Measurements from ENCODE around the gene RALGAPA2.
"Not testable (repeated sequence)": the region's sequence is repeated elsewhere in the genome, so short reads cannot be mapped to it uniquely, and the experiment has no call there.

RALGAPA2 gene

GRCh38 chr20:20366876-20367574, 345.4 kb downstream of the RALGAPA2 start:
- no peak for DNase-seq (ENCODE audit: low read depth)

DNA sequence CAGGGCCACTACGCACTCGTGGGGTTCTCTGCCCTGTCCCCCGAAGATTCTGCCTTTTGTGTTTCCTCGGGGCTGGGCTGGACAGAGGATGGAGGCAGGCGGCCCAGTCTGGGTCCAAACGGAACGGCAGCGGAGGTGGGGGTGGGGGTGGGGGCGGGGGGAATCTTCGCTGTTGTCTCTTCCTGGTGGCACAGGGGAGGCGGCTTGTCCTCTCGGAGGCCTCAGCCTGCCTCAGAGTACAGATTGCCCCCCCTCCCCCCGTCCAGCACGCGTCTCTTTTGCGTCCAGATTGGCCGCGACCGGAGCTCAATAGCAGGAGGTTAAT, 345.9 kb downstream of the RALGAPA2 start:
- no peak for DNase-seq (ENCODE audit: low read depth)

DNA sequence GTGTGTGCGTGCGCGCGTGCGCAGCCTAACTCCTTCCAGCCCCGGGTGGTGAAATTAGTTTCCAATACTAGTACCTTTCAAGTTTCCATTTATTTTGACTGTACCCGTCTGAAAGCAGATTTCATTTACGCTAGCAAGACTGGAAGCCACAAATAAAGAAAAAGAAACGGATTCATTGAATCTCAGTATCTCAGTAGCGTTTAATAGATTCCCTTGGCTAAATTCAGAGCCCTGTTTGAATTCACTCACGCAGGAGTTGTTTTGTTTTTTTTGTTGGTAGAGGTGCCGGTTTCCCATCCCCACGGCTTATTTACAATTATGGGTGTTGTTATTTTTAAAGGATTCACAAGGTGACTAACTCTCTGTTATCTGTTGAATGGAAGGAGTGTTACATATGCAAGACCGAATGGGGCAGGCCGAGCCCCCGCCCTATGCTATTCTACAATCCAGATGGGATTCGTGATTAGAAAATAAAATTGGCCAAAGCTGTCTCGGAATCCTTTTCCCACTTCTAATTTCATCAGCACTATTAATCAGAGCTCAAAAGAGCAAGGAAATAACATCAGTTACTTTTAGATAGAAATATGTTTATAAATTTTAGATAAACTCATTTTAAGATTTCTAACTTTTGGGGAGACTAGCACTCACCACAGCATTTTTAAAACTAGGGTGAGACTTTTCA, 346.8 kb downstream of the RALGAPA2 start:
- no peak for DNase-seq (ENCODE audit: low read depth)

GRCh38 chr20:20364593-20365479, 347.6 kb downstream of the RALGAPA2 start:
- no peak for DNase-seq (ENCODE audit: low read depth)

DNA sequence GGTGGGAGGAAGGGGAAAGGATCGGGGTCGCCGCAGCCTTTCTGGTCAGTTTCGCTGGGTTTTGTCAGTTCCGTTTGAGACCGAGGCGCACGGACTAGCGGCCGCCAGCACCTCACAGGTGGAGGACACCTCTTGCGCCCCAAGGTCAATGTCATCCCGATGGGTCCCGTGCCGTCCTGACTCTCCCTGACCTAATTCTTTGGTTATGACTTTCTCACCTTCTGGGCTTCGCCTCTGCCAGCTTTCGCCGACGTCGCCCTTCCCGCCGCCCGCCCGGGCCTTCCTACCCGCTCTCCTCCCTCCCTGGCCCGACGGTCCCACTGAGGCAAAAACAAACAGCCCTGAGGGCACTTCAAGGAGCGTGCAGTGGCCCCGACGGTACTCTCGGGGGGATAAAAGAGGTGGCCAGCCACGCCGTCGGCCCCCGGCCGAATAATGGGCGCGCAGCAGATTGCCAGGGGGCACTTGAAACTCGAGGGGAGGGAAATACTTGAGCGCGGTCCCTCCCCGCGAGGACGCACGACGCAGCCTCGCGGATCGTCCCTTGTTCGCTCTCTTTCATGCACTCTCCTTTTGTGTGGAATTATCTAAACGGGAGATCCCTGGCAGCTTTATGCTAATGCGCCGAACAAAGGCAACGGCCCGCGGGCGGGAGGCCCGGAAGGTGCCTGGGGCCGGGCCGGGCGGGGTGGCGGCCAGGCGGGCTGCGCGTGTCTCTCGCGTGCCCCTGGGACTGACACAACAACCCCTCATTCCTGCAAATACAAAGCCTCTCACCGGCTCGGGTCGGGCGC, 348.4 kb downstream of the RALGAPA2 start:
- no peak for DNase-seq (ENCODE audit: low read depth)

- DNase-seq (ENCODE audit: low read depth) = no peak
These were observed 349.0 kb downstream of the RALGAPA2 start for GRCh38 chr20:20363434-20363798.

GRCh38 chr20:20362774-20363433, 349.5 kb downstream of the RALGAPA2 start:
- DNase-seq (ENCODE audit: low read depth) = no peak

DNA sequence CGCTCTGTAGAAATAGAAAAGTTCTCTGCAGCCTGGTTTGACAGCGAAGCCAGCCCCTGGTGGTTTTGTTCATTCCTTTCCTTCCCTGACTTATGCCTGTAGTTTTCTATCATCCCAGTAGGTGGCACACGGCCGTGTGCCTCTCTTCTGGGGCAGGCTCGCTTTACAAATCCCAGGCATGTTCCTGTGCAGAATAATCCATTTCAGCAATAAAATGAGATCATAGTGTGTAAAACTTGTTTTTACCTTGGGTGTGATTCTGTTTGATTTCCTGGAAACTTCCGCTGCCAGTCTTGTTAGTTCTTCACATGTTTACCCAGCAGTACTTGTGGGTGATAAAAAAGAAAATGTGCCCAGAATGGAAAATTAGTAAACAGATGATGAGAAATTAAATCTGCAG, 352.0 kb downstream of the RALGAPA2 start:
- DNase-seq (ENCODE audit: low read depth) = no peak

DNA sequence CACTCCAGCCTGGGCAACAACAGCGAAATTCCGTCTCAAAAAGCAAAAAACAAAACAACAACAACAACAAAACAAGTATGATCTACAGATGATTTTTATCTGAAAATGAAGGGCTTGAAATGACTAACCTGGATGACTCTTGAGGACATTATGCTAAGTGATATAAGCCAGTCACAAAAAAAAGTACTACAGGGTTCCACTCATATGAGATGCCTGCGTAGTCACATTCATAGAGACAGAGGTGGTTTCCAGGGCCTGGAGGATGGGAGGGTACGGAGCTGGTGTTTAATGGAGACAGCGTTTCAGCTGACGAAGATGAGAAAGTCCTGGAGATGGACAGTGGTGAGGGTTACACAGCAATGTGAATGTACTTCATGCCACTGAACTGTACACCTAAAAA, 352.8 kb downstream of the RALGAPA2 start:
- DNase-seq (ENCODE audit: low read depth) = no peak

DNA sequence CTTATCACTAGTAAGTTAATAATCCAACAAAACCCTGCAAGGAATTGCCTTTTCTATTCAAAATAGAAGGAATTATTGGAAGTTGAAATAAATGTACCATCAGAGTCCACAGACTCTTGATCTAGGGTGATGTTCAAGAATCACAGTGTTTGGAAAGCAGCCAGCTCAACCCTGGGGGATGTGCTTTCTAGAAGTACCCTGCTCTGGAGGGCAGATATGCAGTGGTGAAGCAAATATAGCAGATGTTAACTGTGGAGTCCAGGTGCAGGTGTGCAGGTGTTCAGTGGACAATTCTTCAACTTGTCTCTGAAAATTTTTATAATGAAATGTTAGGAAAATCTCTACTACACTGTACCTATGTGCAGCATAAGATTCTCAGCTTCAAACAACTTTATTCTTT, 353.6 kb downstream of the RALGAPA2 start:
- no peak for DNase-seq (ENCODE audit: low read depth)

DNA sequence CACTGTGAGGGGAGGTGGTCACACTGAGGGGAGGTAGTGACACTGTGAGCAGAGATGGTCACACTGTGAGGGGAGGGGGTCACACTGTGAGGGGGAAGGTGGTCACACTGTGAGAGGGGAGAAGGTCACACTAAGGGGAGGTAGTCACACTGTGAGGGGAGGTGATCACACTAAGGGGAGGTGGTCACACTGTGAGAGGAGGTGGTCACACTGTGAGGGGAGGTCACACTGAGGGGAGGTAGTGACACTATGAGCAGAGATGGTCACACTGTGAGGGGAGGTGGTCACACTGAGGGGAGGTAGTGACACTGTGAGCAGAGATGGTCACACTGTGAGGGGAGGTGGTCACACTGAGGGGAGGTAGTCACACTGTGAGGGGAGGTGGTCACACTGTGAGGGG, 356.9 kb downstream of the RALGAPA2 start:
- DNase-seq (ENCODE audit: low read depth) = not testable (repeated sequence)

DNA sequence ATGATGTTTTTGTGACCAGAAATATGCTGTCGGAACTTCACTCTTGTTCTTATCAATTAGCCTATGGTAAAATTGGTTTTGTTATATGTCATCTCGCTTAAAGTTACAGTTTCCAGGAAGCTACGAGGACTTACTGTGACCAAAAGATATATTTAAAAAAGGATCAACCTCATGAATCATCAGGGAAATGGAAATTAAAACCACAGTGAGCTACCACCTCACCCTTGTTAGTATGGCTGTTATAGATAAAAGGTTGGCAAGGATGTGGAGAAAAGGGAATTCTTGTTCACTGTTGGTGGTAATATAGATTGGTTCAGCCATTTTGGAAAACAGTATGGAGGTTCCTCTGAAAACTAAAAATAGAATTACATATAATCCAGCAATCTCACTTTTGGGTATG, 358.9 kb downstream of the RALGAPA2 start:
- DNase-seq (ENCODE audit: low read depth) = no peak

GRCh38 chr20:20344476-20344875, 368.0 kb downstream of the RALGAPA2 start:
- no peak for DNase-seq (ENCODE audit: low read depth)

- DNase-seq (ENCODE audit: low read depth) = no peak
These were observed 368.5 kb downstream of the RALGAPA2 start for GRCh38 chr20:20343932-20344331.

Data from stimulated activated CD8-positive, alpha-beta memory T cell treated with anti-CD3 and anti-CD28 coated beads, Interleukin-7, amount 100 ng/mL, for 24 hours (primary cell).